Spleen (tissue), 7 donors: ENCODE measurements around the gene PSMD14.

Source experiments
- POLR2AphosphoS5 ChIP-seq, 3 donors: sonication (generic); formaldehyde crosslinking; IDR thresholded peaks; one replicate each; pipeline ENCODE4 v1.5.1; 2017; ENCODE audit warnings: antibody characterized with exemption in 3 of 3
- TF ChIP-seq, protein P1 (sequence below), 11 experiments: fragments of 200-600 bp in 7 of 11; fragments of 450-650 bp in 4 of 11; sonication (generic) in 4 of 11; IDR thresholded peaks in 8 of 11; conservative IDR thresholded peaks in 3 of 11; 1 replicate in 7 of 11; 2 replicates in 4 of 11; pipeline versions ENCODE4 v1.4.0 to v1.8.0; 2016 to 2021; ENCODE audit warnings: antibody characterized with exemption in 11 of 11, inconsistent platforms in 4 of 11, mild to moderate bottlenecking in 1 of 11
- donor health status: DM: no; HTN: no; CAD: no; lungs with moderate emphysema.
- donor health status: DM: no; HTN: no; CAD: no.
- donor health status: DM: no; HTN: no; CAD: no.

DNA sequence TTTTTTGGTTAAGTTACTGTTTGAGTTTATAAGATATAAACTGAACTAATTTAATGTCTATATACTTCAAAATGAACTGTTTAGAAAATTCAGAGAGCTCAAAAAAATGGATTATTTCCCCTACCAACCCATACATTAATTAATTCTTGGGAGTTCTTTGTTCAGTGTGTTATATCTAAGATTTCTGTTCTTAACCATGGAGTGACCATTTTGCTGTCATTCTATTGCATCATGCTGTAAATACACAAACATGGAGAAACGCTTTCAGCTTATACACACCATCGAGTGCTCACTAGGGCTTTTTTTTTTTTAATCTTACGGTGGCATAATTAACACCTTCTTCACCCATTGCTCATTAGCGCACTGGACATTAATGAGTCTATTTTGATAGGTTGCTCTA lies 74.5 kb downstream of the PSMD14 start:
- TF ChIP-seq, protein P1, sequence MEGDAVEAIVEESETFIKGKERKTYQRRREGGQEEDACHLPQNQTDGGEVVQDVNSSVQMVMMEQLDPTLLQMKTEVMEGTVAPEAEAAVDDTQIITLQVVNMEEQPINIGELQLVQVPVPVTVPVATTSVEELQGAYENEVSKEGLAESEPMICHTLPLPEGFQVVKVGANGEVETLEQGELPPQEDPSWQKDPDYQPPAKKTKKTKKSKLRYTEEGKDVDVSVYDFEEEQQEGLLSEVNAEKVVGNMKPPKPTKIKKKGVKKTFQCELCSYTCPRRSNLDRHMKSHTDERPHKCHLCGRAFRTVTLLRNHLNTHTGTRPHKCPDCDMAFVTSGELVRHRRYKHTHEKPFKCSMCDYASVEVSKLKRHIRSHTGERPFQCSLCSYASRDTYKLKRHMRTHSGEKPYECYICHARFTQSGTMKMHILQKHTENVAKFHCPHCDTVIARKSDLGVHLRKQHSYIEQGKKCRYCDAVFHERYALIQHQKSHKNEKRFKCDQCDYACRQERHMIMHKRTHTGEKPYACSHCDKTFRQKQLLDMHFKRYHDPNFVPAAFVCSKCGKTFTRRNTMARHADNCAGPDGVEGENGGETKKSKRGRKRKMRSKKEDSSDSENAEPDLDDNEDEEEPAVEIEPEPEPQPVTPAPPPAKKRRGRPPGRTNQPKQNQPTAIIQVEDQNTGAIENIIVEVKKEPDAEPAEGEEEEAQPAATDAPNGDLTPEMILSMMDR (IDR thresholded peaks at IDR 0.05 in 8 of 11, conservative IDR thresholded peaks at IDR 0.05 in 3 of 11): no peak
- TF ChIP-seq POLR2AphosphoS5 (IDR thresholded peaks at IDR 0.05): no peak
